Stimulated activated CD4-positive, alpha-beta T cell treated with anti-CD3 and anti-CD28 coated beads, Interleukin-12 subunit alpha, Interleukin-12 subunit beta, amount 100 ng/mL, for 24 hours (primary cell): ENCODE data around the gene LYSMD4.

Source experiments
- DNase-seq, 2 experiments: peaks; one replicate each; pipeline ENCODE4 v3.0.0-alpha.2; 2020; ENCODE audit warnings: low read depth in 2 of 2

LYSMD4 gene

GRCh38 chr15:99706557-99707303, 26.5 kb downstream of the LYSMD4 start:
- DNase-seq = no peak

DNA sequence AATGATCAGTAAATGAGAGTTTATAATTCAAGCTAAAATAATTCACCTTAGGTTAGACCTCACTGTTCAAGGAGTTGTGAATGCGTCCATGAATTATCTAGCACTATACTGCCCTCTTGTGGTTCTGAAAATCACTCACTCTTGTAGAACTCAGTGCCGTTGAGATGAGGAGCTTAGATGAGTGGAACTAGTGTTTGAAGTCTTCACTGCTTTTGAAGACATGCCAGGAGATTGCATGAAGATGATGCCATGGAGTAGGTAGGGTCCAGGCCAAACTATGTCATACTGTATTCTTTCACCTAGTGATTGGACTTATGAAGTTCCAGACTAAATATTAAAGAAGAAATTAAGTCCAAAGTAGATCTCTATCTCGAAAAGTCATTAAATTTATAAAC, 28.8 kb downstream of the LYSMD4 start:
- no peak for DNase-seq

DNA sequence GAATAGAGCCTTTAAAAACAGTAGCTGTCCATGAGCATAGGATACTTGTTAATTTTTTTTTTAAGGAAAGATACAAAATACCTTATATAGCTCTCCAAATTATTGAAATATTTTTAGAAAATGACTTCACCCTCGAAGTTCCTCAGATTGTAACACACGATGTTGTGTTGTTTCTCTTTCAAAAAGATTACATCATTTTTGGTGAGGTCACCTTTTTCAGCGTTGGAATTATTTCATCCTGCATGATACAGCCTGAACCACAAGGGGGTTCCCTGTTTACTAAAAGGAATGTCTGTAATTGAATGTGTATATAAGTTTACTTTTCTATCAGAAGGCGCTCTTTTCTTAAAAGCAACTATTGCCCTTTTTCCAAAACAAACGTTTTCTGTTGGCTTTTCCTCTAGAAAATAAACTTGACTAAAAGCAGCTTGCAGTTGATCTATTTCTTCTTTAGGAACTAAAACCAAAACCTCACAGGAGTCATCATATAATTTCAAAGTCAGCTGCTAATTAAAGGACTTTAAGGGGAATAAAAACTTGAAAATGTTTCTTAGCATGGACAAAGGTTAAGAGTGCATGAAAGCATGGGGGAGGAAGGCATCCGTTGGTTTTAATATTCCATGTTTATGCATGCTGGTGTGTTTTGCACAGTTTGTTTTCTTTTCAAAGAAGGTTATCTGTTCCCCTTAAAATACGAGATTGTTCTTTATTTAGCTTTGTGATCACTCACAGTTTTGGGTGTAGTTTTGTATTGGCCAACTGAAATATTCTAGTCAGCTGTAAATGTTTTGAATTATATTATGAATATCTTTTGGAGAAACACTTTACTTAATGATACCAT, 29.4 kb downstream of the LYSMD4 start:
- no peak for DNase-seq

DNA sequence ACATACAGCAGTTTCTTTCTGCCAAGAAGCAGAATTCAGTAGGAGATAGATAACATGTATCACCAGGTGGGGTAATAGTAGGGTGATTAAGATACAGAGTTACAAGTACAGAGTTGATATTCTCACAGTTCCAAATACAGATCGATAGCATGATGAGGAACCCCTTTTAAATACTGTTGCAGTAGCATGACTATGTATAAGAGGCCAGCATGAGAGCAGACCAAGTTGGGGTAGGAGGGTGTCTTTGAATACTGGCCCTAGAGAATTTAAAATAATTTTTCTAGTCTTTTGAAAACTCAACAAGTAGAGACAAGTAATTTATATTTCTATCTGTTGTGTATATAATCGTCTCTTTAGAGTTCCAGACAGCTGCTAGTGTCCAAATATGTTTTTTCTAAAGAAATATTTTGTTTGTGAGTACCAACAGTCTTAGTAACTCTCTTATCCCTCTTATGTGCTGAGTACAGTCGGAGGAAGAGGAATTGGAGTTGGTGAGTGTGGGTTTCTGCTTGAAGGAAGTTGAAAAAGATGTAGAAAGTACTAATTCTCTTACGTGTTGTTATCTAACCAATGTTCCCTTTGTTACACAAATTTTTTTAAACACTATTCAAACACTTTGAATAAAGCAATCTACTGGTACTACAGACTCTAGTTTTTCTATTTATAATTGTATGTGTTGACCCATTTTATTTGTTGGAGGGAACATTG, 30.2 kb downstream of the LYSMD4 start:
- no peak for DNase-seq

DNA sequence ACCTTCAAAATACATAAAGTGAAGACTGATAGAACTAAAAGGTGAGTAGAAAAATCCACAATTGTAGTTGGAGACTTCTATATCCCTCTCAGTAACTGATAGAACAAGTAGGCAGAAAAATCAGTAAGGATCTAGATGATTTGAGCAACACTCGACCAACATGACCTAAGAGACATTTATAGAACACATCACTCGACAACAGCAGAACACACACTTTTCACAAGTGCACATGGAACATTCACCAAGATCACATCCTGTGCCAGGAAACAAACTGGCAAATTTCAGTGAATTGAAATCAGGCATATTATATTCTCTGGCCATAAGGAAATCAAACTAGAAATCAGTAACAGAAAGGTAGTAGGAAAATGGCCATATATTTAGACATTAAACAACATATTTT, 37.1 kb downstream of the LYSMD4 start:
- no peak for DNase-seq

- DNase-seq = no peak
These were observed 40.4 kb downstream of the LYSMD4 start for GRCh38 chr15:99692825-99693224.

DNA sequence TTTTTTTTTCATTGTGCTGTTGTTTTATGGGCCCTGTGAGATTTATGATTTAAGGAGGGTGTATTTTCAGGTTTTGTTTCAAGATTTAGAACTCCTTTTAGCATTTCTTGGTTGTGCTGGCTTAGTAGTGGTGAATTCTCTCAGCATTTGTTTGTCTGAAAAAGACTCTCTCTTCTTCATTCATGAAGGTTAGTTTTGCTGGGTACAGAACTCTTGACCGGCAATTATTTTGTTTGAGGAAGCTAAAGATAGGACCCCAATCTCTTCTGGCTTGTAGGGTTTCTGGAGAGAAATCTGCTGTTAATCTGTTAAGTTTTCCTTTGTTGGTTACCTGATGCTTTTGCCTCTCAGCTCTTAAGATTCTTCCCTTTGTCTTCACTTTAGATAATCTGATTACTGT, 46.9 kb downstream of the LYSMD4 start:
- DNase-seq = no peak

GRCh38 chr15:99683000-99683670, 50.1 kb downstream of the LYSMD4 start:
- no peak for DNase-seq

- DNase-seq = no peak
These were observed 50.8 kb downstream of the LYSMD4 start for GRCh38 chr15:99682455-99682854.

GRCh38 chr15:99681990-99682389, 51.2 kb downstream of the LYSMD4 start:
- no peak for DNase-seq

- DNase-seq = no peak
These were observed 53.0 kb downstream of the LYSMD4 start for GRCh38 chr15:99680276-99680675.

- no peak for DNase-seq
These were observed 55.6 kb downstream of the LYSMD4 start for GRCh38 chr15:99677540-99678134.
